Measurements from ENCODE around the gene KCNIP2. TPM values are rescaled to one million over a fixed set of nuclear protein-coding genes. Genes with fewer than 3 reads are reported as not detected.

Gene KCNIP2
- polyA plus RNA-seq, 1 of the 3 experiments (the other 2 are of a cell fraction) = 1.0 TPM

DNA sequence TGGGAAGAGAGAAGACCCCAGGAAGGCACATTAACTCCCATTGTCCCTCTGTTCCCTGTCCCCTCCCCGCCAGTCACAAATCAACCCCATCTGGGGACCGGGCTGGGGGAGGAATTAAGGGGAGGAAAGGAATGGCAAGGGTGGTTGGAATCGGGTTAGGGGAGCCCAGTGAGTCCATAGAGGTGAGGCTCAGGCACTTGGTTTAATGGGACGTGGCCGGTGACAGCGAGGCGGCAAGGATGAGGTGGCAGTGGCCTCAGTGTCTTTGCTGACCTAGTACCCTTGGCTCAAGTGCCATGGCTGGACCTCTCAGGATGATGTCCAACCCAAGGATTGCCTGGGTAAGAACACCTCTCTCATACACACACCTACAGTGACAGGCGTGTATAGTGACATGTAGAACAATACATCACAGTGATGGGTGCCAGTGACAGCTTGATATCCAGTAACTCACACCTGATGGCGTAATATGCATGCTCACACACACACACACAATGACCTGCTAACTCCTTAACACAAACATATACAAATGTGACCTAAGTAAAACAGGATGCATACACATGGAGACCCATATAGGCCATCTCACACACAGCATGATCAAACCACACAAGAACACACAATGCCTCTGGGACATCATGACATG, 12.3 kb downstream of the KCNIP2 start:
- WGBS (ENCODE audit: low lambda C conversion rate) = 79% methylated on average over 9 of the region's 9 CpGs
- no peaks in the 10 kb centered on the region for H3K27me3 ChIP-seq (ENCODE audit: insufficient read depth)
- TF ChIP-seq TCF12 (IDR thresholded peaks at IDR 0.05) = no peak
- no peak for DNase-seq
- peak overlapping the region; percentile 45 to 49 for H3K4me3 ChIP-seq (ENCODE audit: low read depth in 2 of 2, low read length in 1 of 2)
- peak overlapping the region; percentile 88; the same call in 1 of the 2 replicates for H2AFZ ChIP-seq (ENCODE audit: low read depth)
- H3K9me3 ChIP-seq = no peaks in the 10 kb centered on the region
- no peaks in the 10 kb centered on the region for H3K36me3 ChIP-seq (replicated peaks in 1 of 2; ENCODE audit: control insufficient read depth in 1 of 2, insufficient read depth in 2 of 2, low read length in 1 of 2)
- peak overlapping the region; percentile 77 for H3K4me2 ChIP-seq
- H3K79me2 ChIP-seq (ENCODE audit: insufficient read depth) = no peaks in the 10 kb centered on the region
- POLR2A ChIA-PET = no interaction called here
- H3F3A ChIP-seq (replicated peaks; ENCODE audit: insufficient read depth) = peaks cover 4% of the 10 kb centered on the region
- no peaks in the 10 kb centered on the region for H4K20me1 ChIP-seq (ENCODE audit: insufficient read depth)
- peak overlapping the region; percentile 41 to 87; a peak in 3 of 4 replicates for H3K27ac ChIP-seq (ENCODE audit: low read depth in 2 of 2, low read length in 1 of 2)
- peaks cover 14 to 35% of the 10 kb centered on the region in 2 experiments; a peak in 3 of 4 replicates for H3K4me1 ChIP-seq (ENCODE audit: control insufficient read depth in 1 of 2, insufficient read depth in 2 of 2, low read depth in 1 of 2, low read length in 1 of 2)
- peak overlapping the region; percentile 46 for H3K9ac ChIP-seq
- H3K9me2 ChIP-seq = no peaks in the 10 kb centered on the region
- CTCF ChIA-PET = interaction anchor here (1.5 to 8.5 kb wide), 2 partner anchors 11 to 178 kb away, joined by 5 to 73 read pairs; partner anchors contain the start of gene KCNIP2

DNA sequence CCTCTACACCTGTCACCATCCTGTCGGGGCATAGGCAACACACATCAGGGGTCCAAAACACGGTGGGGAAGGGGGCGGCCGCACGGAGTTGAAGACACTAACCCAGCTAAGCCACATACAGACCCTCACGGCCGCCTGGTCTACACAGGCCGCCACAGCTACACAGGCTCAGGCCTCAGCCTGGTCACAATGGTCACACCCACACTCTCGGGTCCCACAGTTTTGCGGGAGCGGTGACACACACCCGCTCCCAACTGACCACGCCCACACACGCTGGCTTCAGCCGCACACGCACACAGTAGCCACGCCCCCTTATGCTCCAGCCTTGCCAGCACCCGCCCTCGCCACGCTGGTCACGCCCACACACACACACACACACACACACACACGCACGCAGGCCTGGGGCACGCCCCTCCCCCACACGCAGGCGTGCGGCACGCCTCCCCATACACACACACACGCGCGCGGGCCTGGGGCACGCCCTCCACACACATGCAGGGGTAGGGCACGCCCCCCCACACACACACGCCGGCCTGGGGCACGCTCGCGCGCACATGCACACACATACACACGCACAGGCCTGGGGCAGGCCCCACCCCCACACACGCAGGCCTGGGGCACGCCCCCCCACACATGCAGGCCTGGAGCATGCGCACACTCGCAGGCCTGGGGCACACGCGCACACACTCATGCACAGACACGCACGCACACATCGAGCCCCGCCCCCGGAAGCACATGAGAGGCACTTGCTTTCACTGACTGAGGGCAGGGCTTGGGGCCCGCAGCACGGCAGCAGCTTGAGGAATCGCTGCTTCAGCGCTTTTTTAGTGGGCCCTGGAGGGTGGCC, 13.1 kb downstream of the KCNIP2 start:
- ChIA-PET CTCF (interaction anchor here (0.8 to 8.5 kb wide), 5 partner anchors 12 to 179 kb away, joined by 3 to 73 read pairs (median 4); partner anchors contain the start of genes KCNIP2, NPM3 and OGA), POLR2A (no interaction called here)
- H3K27ac ChIP-seq (ENCODE audit: low read depth in 2 of 2, low read length in 1 of 2) = peak overlapping the region; percentile 41 to 87; a peak in 3 of 4 replicates
- peak overlapping the region; percentile 45 to 49 for H3K4me3 ChIP-seq (ENCODE audit: low read depth in 2 of 2, low read length in 1 of 2)
- H3F3A ChIP-seq (replicated peaks; ENCODE audit: insufficient read depth) = no peaks in the 10 kb centered on the region
- H3K27me3 ChIP-seq (ENCODE audit: insufficient read depth) = no peaks in the 10 kb centered on the region
- no peaks in the 10 kb centered on the region for H3K36me3 ChIP-seq (replicated peaks in 1 of 2; ENCODE audit: control insufficient read depth in 1 of 2, insufficient read depth in 2 of 2, low read length in 1 of 2)
- peak overlapping the region; percentile 46 for H3K9ac ChIP-seq
- H4K20me1 ChIP-seq (ENCODE audit: insufficient read depth) = no peaks in the 10 kb centered on the region
- WGBS (ENCODE audit: low lambda C conversion rate) = 20% methylated on average over 25 of the region's 56 CpGs
- H3K9me3 ChIP-seq = no peaks in the 10 kb centered on the region
- peak; percentile 96 for DNase-seq
- peaks cover 14 to 35% of the 10 kb centered on the region in 2 experiments; a peak in 3 of 4 replicates for H3K4me1 ChIP-seq (ENCODE audit: control insufficient read depth in 1 of 2, insufficient read depth in 2 of 2, low read depth in 1 of 2, low read length in 1 of 2)
- H3K79me2 ChIP-seq (ENCODE audit: insufficient read depth) = no peaks in the 10 kb centered on the region
- peak overlapping the region; percentile 88; the same call in 1 of the 2 replicates for H2AFZ ChIP-seq (ENCODE audit: low read depth)
- H3K9me2 ChIP-seq = no peaks in the 10 kb centered on the region
- peak overlapping the region; percentile 77 for H3K4me2 ChIP-seq
- peak; percentile 79 for TF ChIP-seq NRF1 (IDR thresholded peaks at IDR 0.05; ENCODE audit: low read depth, low read length)
- TF ChIP-seq NFIC (IDR thresholded peaks at IDR 0.05; ENCODE audit: borderline replicate concordance) = no peak
- no peak for TF ChIP-seq MEF2A (IDR thresholded peaks at IDR 0.05; ENCODE audit: borderline replicate concordance, low read depth)
- TF ChIP-seq GATA2 (CRISPR knock-in tag; IDR thresholded peaks at IDR 0.05) = no peak
- no peak for TF ChIP-seq TEAD4 (IDR thresholded peaks at IDR 0.05; ENCODE audit: borderline replicate concordance, insufficient read depth)
- peak; percentile 12; the same call in 1 of the 2 replicates for TF ChIP-seq TAF1 (IDR thresholded peaks at IDR 0.05; ENCODE audit: borderline replicate concordance, low read depth, low read length)
- TF ChIP-seq SIN3A (IDR thresholded peaks at IDR 0.05; ENCODE audit: borderline replicate concordance, low read depth, low read length) = peak; percentile 76; the same call in 1 of the 2 replicates
- no peak for TF ChIP-seq CTCF (IDR thresholded peaks at IDR 0.05)
- no peak for TF ChIP-seq ELF1 (IDR thresholded peaks at IDR 0.05)
- TF ChIP-seq RXRA (IDR thresholded peaks at IDR 0.05; ENCODE audit: borderline replicate concordance, low read depth) = no peak
- TF ChIP-seq REST (IDR thresholded peaks at IDR 0.05; ENCODE audit: low read depth, low read length) = no peak
- TF ChIP-seq, protein P1, sequence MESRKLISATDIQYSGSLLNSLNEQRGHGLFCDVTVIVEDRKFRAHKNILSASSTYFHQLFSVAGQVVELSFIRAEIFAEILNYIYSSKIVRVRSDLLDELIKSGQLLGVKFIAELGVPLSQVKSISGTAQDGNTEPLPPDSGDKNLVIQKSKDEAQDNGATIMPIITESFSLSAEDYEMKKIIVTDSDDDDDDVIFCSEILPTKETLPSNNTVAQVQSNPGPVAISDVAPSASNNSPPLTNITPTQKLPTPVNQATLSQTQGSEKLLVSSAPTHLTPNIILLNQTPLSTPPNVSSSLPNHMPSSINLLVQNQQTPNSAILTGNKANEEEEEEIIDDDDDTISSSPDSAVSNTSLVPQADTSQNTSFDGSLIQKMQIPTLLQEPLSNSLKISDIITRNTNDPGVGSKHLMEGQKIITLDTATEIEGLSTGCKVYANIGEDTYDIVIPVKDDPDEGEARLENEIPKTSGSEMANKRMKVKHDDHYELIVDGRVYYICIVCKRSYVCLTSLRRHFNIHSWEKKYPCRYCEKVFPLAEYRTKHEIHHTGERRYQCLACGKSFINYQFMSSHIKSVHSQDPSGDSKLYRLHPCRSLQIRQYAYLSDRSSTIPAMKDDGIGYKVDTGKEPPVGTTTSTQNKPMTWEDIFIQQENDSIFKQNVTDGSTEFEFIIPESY (IDR thresholded peaks at IDR 0.05; ENCODE audit: borderline replicate concordance, low read depth) = no peak
- TF ChIP-seq JUND (IDR thresholded peaks at IDR 0.05) = no peak
- peak; percentile 93 for TF ChIP-seq CHD2 (IDR thresholded peaks at IDR 0.05; ENCODE audit: low read length, partially characterized antibody)
- no peak for TF ChIP-seq RCOR1 (IDR thresholded peaks at IDR 0.05; ENCODE audit: low read length)
- no peak for TF ChIP-seq EZH2phosphoT487 (IDR thresholded peaks at IDR 0.05; ENCODE audit: borderline replicate concordance, low read depth)
